Measurements from ENCODE around the gene TMEM176B. TPM values are rescaled to one million over a fixed set of nuclear protein-coding genes. Genes with fewer than 3 reads are reported as not detected.
A peak's percentile ranks its signal among the peaks of the same experiment; 100 is the strongest.

TMEM176B gene
- total and polyA plus RNA-seq, 7 donors, result 47.4 to 246 (median 52.3) TPM

DNA sequence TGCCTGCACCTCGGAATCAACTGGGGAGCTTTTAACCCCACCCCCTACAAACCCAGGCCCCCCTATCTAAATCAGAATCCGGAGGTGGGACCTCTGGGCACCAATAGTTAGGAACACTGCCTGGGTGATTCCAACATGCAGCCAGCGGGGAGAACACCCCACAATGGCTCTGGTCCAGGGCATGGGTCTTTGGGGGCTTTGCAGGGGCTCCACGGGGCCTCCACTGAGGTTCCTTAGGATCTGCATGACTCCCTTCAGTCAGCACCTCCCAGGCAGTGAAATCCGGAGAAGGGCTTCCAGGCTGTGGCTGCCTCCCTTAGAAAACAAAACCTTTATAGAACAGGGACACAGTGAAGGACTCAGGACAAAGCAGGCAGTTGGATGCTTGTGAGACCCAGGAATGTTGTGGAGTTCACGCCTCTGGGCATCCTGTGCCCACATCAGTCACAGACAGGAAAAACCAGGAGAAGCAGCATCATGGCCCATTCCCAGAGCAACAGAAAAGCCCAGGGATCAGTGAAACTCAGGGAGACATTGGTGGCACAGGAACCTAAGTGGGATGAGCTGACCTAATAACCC, 35.6 kb upstream of the TMEM176B start:
- intact Hi-C loops (cut with DNase I), result no loop called here
- WGBS, 2 donors, result 80 to 86% methylated on average over 6 of the region's 6 CpGs
- DNase-seq, result peak; percentile 36
- no peak overlapping the region for H3K4me3 ChIP-seq
- H3K4me1 ChIP-seq, result no peaks in the 10 kb centered on the region
- no peaks in the 10 kb centered on the region for H3K36me3 ChIP-seq
- no peak overlapping the region for H3K27ac ChIP-seq
- TF ChIP-seq POLR2A (IDR thresholded peaks at IDR 0.05) (no peak), POLR2AphosphoS5 (IDR thresholded peaks at IDR 0.05) (no peak), EP300 (IDR thresholded peaks at IDR 0.05) (no peak)
- TF ChIP-seq, protein P1, sequence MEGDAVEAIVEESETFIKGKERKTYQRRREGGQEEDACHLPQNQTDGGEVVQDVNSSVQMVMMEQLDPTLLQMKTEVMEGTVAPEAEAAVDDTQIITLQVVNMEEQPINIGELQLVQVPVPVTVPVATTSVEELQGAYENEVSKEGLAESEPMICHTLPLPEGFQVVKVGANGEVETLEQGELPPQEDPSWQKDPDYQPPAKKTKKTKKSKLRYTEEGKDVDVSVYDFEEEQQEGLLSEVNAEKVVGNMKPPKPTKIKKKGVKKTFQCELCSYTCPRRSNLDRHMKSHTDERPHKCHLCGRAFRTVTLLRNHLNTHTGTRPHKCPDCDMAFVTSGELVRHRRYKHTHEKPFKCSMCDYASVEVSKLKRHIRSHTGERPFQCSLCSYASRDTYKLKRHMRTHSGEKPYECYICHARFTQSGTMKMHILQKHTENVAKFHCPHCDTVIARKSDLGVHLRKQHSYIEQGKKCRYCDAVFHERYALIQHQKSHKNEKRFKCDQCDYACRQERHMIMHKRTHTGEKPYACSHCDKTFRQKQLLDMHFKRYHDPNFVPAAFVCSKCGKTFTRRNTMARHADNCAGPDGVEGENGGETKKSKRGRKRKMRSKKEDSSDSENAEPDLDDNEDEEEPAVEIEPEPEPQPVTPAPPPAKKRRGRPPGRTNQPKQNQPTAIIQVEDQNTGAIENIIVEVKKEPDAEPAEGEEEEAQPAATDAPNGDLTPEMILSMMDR (IDR thresholded peaks at IDR 0.05), result no peak
- H3K27me3 ChIP-seq, result no peaks in the 10 kb centered on the region
- no peaks in the 10 kb centered on the region for H3K9me3 ChIP-seq

- no peaks in the 10 kb centered on the region for H3K36me3 ChIP-seq
- TF ChIP-seq POLR2AphosphoS5 (IDR thresholded peaks at IDR 0.05) (no peak), POLR2A (IDR thresholded peaks at IDR 0.05) (no peak), EP300 (IDR thresholded peaks at IDR 0.05) (no peak)
- TF ChIP-seq, protein P1 (IDR thresholded peaks at IDR 0.05), result no peak
- H3K9me3 ChIP-seq, result no peaks in the 10 kb centered on the region
- intact Hi-C loops (cut with DNase I), result no loop called here
- no peak for DNase-seq
- no peaks in the 10 kb centered on the region for H3K27me3 ChIP-seq
- no peaks in the 10 kb centered on the region for H3K4me1 ChIP-seq
- H3K4me3 ChIP-seq, result no peak overlapping the region
- no peak overlapping the region for H3K27ac ChIP-seq
- 85 to 93% methylated on average over 1 of the region's 1 CpG for WGBS, 2 donors
These were observed 34.9 kb upstream of the TMEM176B start for GRCh38 chr7:150835019-150835418.

DNA sequence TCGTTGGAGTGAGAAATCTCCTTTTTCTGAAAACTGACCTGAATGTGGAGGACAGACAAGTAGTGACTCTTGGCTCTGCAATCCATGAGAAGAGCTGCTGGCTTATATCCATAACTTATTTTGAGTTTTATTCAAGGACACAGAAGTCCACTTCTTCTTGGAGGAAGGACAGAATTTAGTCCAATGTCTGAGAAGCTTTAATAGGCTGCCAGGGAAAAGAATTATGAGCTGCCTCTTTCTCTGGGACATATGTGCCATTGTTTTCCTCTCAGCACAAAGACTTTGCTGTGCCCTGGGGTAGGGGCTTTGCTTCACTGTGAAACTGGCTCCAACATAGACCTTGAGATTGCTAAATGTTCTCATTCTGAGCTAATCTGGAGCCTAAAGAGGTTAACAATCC, 31.7 kb upstream of the TMEM176B start:
- H3K27ac ChIP-seq, result no peak overlapping the region
- intact Hi-C loops (cut with DNase I), result no loop called here
- no peaks in the 10 kb centered on the region for H3K4me1 ChIP-seq
- no peaks in the 10 kb centered on the region for H3K9me3 ChIP-seq
- TF ChIP-seq POLR2AphosphoS5 (IDR thresholded peaks at IDR 0.05) (no peak), EP300 (IDR thresholded peaks at IDR 0.05) (no peak), POLR2A (IDR thresholded peaks at IDR 0.05) (no peak)
- TF ChIP-seq, protein P1 (IDR thresholded peaks at IDR 0.05), result no peak
- no peak for DNase-seq
- 57 to 72% methylated on average over 1 of the region's 1 CpG for whole genome bisulfite sequencing, 2 donors
- no peaks in the 10 kb centered on the region for H3K36me3 ChIP-seq
- H3K4me3 ChIP-seq, result no peak overlapping the region
- H3K27me3 ChIP-seq, result no peaks in the 10 kb centered on the region

DNA sequence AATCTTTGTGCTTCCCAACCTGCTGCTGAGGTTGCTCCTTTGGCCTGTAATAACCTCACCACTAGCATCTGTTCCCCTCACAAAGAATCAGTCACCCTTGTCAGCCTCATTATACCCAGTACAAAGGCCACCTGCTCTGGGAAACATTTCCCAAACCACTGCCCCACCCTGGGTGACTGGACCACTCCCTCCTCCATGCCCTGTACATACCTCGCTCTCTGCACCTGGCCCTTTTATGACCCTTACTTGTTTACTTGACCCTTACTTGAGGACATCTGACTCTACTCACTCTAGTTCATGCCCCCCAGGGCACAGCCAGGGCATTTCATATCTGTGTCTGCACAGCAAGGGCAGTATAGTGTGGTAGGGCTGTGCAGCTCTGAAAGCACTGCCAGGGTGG, 30.8 kb upstream of the TMEM176B start:
- no peaks in the 10 kb centered on the region for H3K27me3 ChIP-seq
- TF ChIP-seq POLR2A (IDR thresholded peaks at IDR 0.05), result no peak
- no peak for TF ChIP-seq POLR2AphosphoS5 (IDR thresholded peaks at IDR 0.05)
- no peak for TF ChIP-seq EP300 (IDR thresholded peaks at IDR 0.05)
- TF ChIP-seq, protein P1 (IDR thresholded peaks at IDR 0.05), result no peak
- H3K36me3 ChIP-seq, result no peaks in the 10 kb centered on the region
- no peaks in the 10 kb centered on the region for H3K9me3 ChIP-seq
- intact Hi-C loops (cut with DNase I), result no loop called here
- H3K27ac ChIP-seq, result no peak overlapping the region
- DNase-seq, result no peak
- WGBS, 2 donors, result 10 to 67% methylated on average over 1 of the region's 1 CpG
- no peak overlapping the region for H3K4me3 ChIP-seq
- H3K4me1 ChIP-seq, result no peaks in the 10 kb centered on the region

DNA sequence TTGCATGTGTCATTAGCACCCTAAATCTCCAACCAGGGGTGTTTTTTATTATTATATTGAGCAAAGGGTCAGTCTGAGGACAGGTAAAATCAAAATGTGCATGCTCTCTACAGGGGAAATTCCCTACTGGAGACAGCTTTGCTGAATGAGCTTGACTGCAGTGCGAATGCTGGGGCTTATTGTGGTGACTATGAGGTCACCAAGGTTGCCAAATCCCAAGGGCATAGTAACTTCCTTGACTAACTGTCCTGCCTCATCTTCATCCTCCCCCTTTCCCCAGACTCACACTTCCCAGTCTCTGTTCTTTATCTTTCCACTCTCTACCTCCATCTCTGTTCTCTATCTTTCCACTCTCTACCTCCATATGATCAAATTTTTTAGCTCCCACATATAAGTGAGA, 29.3 kb upstream of the TMEM176B start:
- intact Hi-C loops (cut with DNase I), result no loop called here
- H3K4me3 ChIP-seq, result no peak overlapping the region
- DNase-seq, result no peak
- no peak overlapping the region for H3K27ac ChIP-seq
- no peaks in the 10 kb centered on the region for H3K9me3 ChIP-seq
- H3K27me3 ChIP-seq, result no peaks in the 10 kb centered on the region
- H3K4me1 ChIP-seq, result no peaks in the 10 kb centered on the region
- 56 to 59% methylated on average over 1 of the region's 1 CpG for WGBS, 2 donors
- TF ChIP-seq POLR2A (IDR thresholded peaks at IDR 0.05), result no peak
- TF ChIP-seq, protein P1 (IDR thresholded peaks at IDR 0.05), result no peak
- TF ChIP-seq EP300 (IDR thresholded peaks at IDR 0.05), result no peak
- TF ChIP-seq POLR2AphosphoS5 (IDR thresholded peaks at IDR 0.05), result no peak
- no peaks in the 10 kb centered on the region for H3K36me3 ChIP-seq
